Mesendoderm (in vitro differentiated cells): ENCODE measurements around the gene PLPPR1.

Experiments used
- DNase-seq: peaks from one replicate; pipeline ENCODE4 v3.0.0; 2013
- H2AK5ac ChIP-seq: 2 replicates; pipeline ENCODE4 v1.6.1; 2013; ENCODE audit warnings: low read length, inconsistent platforms
- H2BK120ac ChIP-seq: 2 replicates; pipeline ENCODE4 v1.6.1; 2013; ENCODE audit warnings: low read depth, mild to moderate bottlenecking, low read length, moderate library complexity, mixed read lengths
- H2BK15ac ChIP-seq: replicated peaks from 2 replicates; pipeline ENCODE4 v1.6.1; 2013; ENCODE audit warnings: low read depth, mild to moderate bottlenecking, moderate library complexity
- H2BK5ac ChIP-seq: 2 replicates; pipeline ENCODE4 v1.6.1; 2013; ENCODE audit warnings: low read length, inconsistent platforms
- H3K18ac ChIP-seq: 2 replicates; pipeline ENCODE4 v1.6.1; 2013; ENCODE audit warnings: mild to moderate bottlenecking, low read length, mixed read lengths
- H3K23ac ChIP-seq: one replicate; pipeline ENCODE4 v1.6.1; 2013; ENCODE audit warnings: low read length
- H3K27ac ChIP-seq: 2 replicates; pipeline ENCODE4 v1.5.1; 2013; ENCODE audit warnings: low read depth, mild to moderate bottlenecking, inconsistent platforms, low read length, moderate library complexity
- H3K27me3 ChIP-seq: 2 replicates; pipeline ENCODE4 v1.6.1; 2013; ENCODE audit warnings: low read length, control low read depth, mild to moderate bottlenecking, inconsistent platforms; ENCODE audit not compliant: insufficient read depth, poor library complexity
- H3K36me3 ChIP-seq: 2 replicates; pipeline ENCODE4 v1.6.1; 2013; ENCODE audit warnings: low read length, inconsistent platforms; ENCODE audit not compliant: control insufficient read depth, insufficient read depth
- H3K4ac ChIP-seq: one replicate; pipeline ENCODE4 v1.6.1; 2013; ENCODE audit warnings: low read depth, mild to moderate bottlenecking, low read length, moderate library complexity
- H3K4me1 ChIP-seq: 2 replicates; pipeline ENCODE4 v1.6.1; 2013; ENCODE audit warnings: low read depth, low read length, inconsistent platforms; ENCODE audit not compliant: control insufficient read depth
- H3K4me2 ChIP-seq: 2 replicates; pipeline ENCODE4 v1.6.1; 2013; ENCODE audit warnings: low read length
- H3K4me3 ChIP-seq: 2 replicates; pipeline ENCODE4 v1.5.1; 2013; ENCODE audit warnings: mild to moderate bottlenecking, low read length
- H3K56ac ChIP-seq: one replicate; pipeline ENCODE4 v1.6.1; 2013; ENCODE audit warnings: low read length
- H3K79me1 ChIP-seq: 2 replicates; pipeline ENCODE4 v1.6.1; 2013; ENCODE audit warnings: low read length, inconsistent platforms
- H3K79me2 ChIP-seq: 2 replicates; pipeline ENCODE4 v1.6.1; 2013; ENCODE audit warnings: mild to moderate bottlenecking, low read length; ENCODE audit not compliant: control insufficient read depth, insufficient read depth
- H3K9ac ChIP-seq: 2 replicates; pipeline ENCODE4 v1.6.1; 2013; ENCODE audit warnings: low read length, inconsistent platforms
- H4K5ac ChIP-seq: one replicate; pipeline ENCODE4 v1.6.1; 2013; ENCODE audit warnings: low read length
- H4K8ac ChIP-seq: one replicate; pipeline ENCODE4 v1.6.1; 2013; ENCODE audit warnings: low read depth, mild to moderate bottlenecking, control low read depth, low read length, moderate library complexity
- WGBS: extraction: QIAGEN DNeasy Blood & Tissue Kit; methylation state at CpG from one replicate; pipeline ENCODE4 v1.1.7; 2013; ENCODE audit warnings: low lambda C conversion rate, missing lambda C conversion rate; ENCODE audit not compliant: insufficient coverage; ENCODE audit errors: extremely low coverage; 5-methylcytosine and 5-hydroxymethylcytosine counted together

The PLPPR1 gene

DNA sequence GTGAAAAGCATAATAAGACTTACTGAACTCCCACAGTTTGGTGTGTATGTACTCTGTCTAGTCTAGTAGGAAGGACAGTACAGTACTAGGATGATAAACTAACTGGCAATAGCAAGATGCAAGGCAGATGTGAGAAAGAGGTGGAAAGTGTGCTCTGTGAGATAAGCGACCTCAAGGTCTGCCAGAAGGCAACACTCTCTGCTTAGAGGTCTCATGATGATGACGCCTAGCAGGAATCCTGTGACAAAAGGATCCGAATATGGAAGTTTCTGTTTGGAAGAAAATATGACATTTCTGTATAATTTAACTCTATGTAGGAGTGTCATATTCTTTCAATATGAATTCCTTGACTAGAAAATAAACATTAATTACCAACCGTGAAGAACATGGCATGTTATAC is 112.2 kb downstream of the PLPPR1 start:
- no peak overlapping the region for H2BK15ac ChIP-seq
- H4K8ac ChIP-seq = no peak overlapping the region
- no peak overlapping the region for H3K27ac ChIP-seq
- H3K4me2 ChIP-seq = no peak overlapping the region
- H3K27me3 ChIP-seq = no peaks in the 10 kb centered on the region
- H3K9ac ChIP-seq = no peak overlapping the region
- no peak overlapping the region for H3K4me3 ChIP-seq
- H3K56ac ChIP-seq = no peak overlapping the region
- no peak overlapping the region for H2AK5ac ChIP-seq
- peak; percentile 58 for DNase-seq
- H3K4ac ChIP-seq = no peak overlapping the region
- WGBS = no CpG with 5 or more reads among the region's 4 CpGs
- no peaks in the 10 kb centered on the region for H3K79me1 ChIP-seq
- H3K23ac ChIP-seq = no peak overlapping the region
- H3K79me2 ChIP-seq = no peaks in the 10 kb centered on the region
- H2BK5ac ChIP-seq = no peak overlapping the region
- H4K5ac ChIP-seq = no peak overlapping the region
- H2BK120ac ChIP-seq = no peak overlapping the region
- H3K18ac ChIP-seq = no peak overlapping the region
- H3K4me1 ChIP-seq = peaks cover 2% of the 10 kb centered on the region
- no peaks in the 10 kb centered on the region for H3K36me3 ChIP-seq

DNA sequence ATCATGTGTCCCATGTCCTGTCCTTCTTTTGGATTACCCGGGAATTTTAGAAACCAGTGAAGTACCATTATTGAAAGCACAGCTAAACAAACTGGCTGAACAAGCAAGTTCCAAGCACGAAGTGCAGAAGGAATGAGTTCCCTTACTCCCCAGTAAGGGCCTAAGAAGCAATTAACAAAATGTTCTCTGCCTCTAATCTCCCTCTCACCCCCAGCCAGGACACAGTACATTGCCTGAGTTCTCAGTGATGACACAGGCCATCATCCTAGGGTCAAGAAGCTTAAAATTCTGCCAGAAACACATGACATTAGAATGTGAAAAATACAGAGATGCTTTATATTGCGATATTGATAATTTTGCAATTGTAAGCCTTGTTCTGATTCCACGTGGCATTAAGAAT is 118.0 kb downstream of the PLPPR1 start:
- Histone ChIP-seq H3K4me1 (no peaks in the 10 kb centered on the region), H2BK15ac (no peak overlapping the region), H3K4me2 (no peak overlapping the region), H4K8ac (no peak overlapping the region), H3K4me3 (no peak overlapping the region), H3K27ac (no peak overlapping the region), H2AK5ac (no peak overlapping the region), H3K4ac (no peak overlapping the region), H2BK120ac (no peak overlapping the region), H3K23ac (no peak overlapping the region), H4K5ac (no peak overlapping the region), H3K18ac (no peak overlapping the region), H3K79me1 (no peaks in the 10 kb centered on the region), H3K9ac (no peak overlapping the region), H3K36me3 (no peaks in the 10 kb centered on the region), H3K79me2 (no peaks in the 10 kb centered on the region), H3K27me3 (no peaks in the 10 kb centered on the region), H2BK5ac (no peak overlapping the region), H3K56ac (no peak overlapping the region)
- no peak for DNase-seq
- WGBS = no CpG with 5 or more reads among the region's 4 CpGs

DNA sequence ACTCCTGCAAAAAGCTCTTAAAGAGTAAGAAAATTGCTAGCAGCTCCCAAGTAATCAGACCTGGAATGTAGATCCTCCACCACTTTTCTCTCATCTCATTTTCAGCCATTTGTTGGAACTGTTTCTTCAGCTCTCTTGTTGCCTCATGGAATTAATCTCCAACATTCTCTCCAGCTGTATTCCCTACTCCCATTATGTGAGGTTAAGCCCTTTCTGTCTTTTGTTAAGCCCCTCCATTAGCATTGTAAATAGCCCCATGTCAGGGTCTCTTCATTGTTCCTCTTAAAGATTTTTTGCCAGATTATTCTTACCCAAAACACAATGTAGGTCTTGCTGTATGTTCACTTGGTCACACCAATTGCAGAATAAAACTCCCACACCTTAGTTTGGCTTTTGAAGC is 119.8 kb downstream of the PLPPR1 start:
- no peak overlapping the region for H3K18ac ChIP-seq
- no peak overlapping the region for H3K4me3 ChIP-seq
- H3K4me2 ChIP-seq = no peak overlapping the region
- no peak overlapping the region for H2BK5ac ChIP-seq
- no peak overlapping the region for H3K23ac ChIP-seq
- no peaks in the 10 kb centered on the region for H3K27me3 ChIP-seq
- no peak overlapping the region for H3K9ac ChIP-seq
- no peak overlapping the region for H2BK120ac ChIP-seq
- H3K56ac ChIP-seq = no peak overlapping the region
- DNase-seq = peak; percentile 39
- no peak overlapping the region for H4K8ac ChIP-seq
- H2BK15ac ChIP-seq = no peak overlapping the region
- no peak overlapping the region for H3K4ac ChIP-seq
- H3K4me1 ChIP-seq = no peaks in the 10 kb centered on the region
- no peaks in the 10 kb centered on the region for H3K79me1 ChIP-seq
- H3K79me2 ChIP-seq = no peaks in the 10 kb centered on the region
- H4K5ac ChIP-seq = no peak overlapping the region
- H2AK5ac ChIP-seq = no peak overlapping the region
- H3K27ac ChIP-seq = no peak overlapping the region
- no peaks in the 10 kb centered on the region for H3K36me3 ChIP-seq

DNA sequence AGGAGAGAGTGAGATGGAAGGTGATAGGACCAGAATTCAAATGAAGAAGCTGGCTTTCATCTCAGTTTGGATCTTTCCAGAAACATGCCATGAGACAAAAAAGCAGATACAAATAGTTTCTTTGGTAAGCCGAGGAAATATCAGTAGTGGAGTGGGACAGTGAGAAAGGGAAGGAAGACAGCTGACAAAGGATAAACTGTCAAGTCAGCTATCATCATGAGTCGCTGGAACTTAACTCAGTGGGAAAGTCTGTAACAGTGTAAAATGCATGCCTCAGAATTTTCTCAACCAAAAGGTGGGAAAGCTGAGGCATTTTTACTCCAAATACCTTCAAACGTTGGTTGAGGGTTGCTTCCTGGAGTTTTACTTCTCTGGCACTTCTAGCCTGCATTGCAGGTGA is 129.8 kb downstream of the PLPPR1 start:
- Histone ChIP-seq H2BK15ac (no peak overlapping the region), H4K5ac (no peak overlapping the region), H3K4me3 (no peak overlapping the region), H3K56ac (no peak overlapping the region), H4K8ac (no peak overlapping the region), H3K79me1 (no peaks in the 10 kb centered on the region), H3K23ac (no peak overlapping the region), H3K4ac (no peak overlapping the region), H2BK120ac (no peak overlapping the region), H3K4me1 (no peaks in the 10 kb centered on the region), H3K79me2 (no peaks in the 10 kb centered on the region), H2BK5ac (no peak overlapping the region), H2AK5ac (no peak overlapping the region), H3K9ac (no peak overlapping the region), H3K4me2 (no peak overlapping the region), H3K27ac (no peak overlapping the region), H3K18ac (no peak overlapping the region), H3K27me3 (no peaks in the 10 kb centered on the region), H3K36me3 (no peaks in the 10 kb centered on the region)
- WGBS = no CpG with 5 or more reads among the region's 3 CpGs
- peak; percentile 58 for DNase-seq

DNA sequence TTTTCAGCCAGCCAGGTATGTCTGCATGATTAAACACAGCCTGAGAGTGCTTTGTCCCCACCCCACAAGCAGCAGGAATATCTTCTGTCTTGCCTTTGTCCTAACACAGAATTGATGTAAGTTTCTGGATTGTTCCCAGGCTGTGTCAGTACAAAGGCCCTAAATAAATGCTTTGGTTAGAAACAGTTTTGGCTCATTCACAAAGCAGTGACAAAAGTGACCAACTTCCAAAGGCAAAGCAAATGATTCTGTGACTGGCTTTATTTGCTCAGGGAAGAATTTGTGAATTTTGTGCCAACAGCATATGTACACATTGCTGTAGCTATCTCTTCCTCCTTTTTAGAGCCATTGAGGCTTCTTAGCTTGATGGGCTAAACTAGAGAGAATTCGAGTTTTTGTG is 133.7 kb downstream of the PLPPR1 start:
- H2BK15ac ChIP-seq = no peak overlapping the region
- H3K36me3 ChIP-seq = no peaks in the 10 kb centered on the region
- no peak overlapping the region for H2BK5ac ChIP-seq
- H3K27me3 ChIP-seq = no peaks in the 10 kb centered on the region
- H3K4me1 ChIP-seq = no peaks in the 10 kb centered on the region
- no peak overlapping the region for H2BK120ac ChIP-seq
- DNase-seq = no peak
- no peak overlapping the region for H4K5ac ChIP-seq
- H3K4me2 ChIP-seq = no peak overlapping the region
- H3K9ac ChIP-seq = no peak overlapping the region
- no CpG with 5 or more reads among the region's 1 CpG for WGBS
- no peaks in the 10 kb centered on the region for H3K79me2 ChIP-seq
- no peak overlapping the region for H3K27ac ChIP-seq
- H4K8ac ChIP-seq = no peak overlapping the region
- H3K4me3 ChIP-seq = no peak overlapping the region
- no peak overlapping the region for H3K56ac ChIP-seq
- no peak overlapping the region for H2AK5ac ChIP-seq
- no peak overlapping the region for H3K18ac ChIP-seq
- no peaks in the 10 kb centered on the region for H3K79me1 ChIP-seq
- H3K4ac ChIP-seq = no peak overlapping the region
- H3K23ac ChIP-seq = no peak overlapping the region

DNA sequence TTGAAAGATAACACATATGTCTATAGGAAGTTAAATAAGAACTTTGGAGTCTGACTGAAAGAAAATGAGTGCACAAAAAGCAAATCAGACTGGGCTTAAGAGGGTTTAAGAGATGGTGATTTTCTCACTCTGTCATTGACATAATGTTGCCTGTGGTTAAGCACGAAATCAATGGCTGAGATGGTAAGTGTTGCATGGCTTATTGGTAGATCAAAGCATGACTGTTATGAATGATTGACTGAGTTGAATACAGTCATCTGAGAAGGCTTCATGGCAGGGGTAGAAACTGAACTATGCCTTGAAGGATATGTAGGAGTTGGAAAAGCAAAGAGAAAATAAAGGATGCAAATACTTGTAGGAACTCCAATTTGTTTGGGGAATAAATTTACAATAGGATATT is 136.6 kb downstream of the PLPPR1 start:
- H3K4me2 ChIP-seq = no peak overlapping the region
- H3K23ac ChIP-seq = no peak overlapping the region
- H3K9ac ChIP-seq = no peak overlapping the region
- no peak overlapping the region for H3K56ac ChIP-seq
- no peak overlapping the region for H2AK5ac ChIP-seq
- no peak overlapping the region for H3K4ac ChIP-seq
- H2BK120ac ChIP-seq = no peak overlapping the region
- no peaks in the 10 kb centered on the region for H3K27me3 ChIP-seq
- no peaks in the 10 kb centered on the region for H3K79me1 ChIP-seq
- no CpG with 5 or more reads among the region's 1 CpG for WGBS
- no peak overlapping the region for H3K18ac ChIP-seq
- no peak overlapping the region for H4K8ac ChIP-seq
- H3K4me1 ChIP-seq = no peaks in the 10 kb centered on the region
- H2BK15ac ChIP-seq = no peak overlapping the region
- no peak overlapping the region for H3K27ac ChIP-seq
- H2BK5ac ChIP-seq = no peak overlapping the region
- no peak for DNase-seq
- H3K4me3 ChIP-seq = no peak overlapping the region
- H4K5ac ChIP-seq = no peak overlapping the region
- H3K79me2 ChIP-seq = no peaks in the 10 kb centered on the region
- no peaks in the 10 kb centered on the region for H3K36me3 ChIP-seq
